ENCODE results near the gene GHR. TPM values are rescaled to one million over a fixed set of nuclear protein-coding genes. Genes with fewer than 3 reads are reported as not detected.

Gene GHR
- polyA plus RNA-seq, 1 donor (not counting 4 experiments of a cell fraction or from before 2014, with no cell fraction given): 1.8 TPM

DNA sequence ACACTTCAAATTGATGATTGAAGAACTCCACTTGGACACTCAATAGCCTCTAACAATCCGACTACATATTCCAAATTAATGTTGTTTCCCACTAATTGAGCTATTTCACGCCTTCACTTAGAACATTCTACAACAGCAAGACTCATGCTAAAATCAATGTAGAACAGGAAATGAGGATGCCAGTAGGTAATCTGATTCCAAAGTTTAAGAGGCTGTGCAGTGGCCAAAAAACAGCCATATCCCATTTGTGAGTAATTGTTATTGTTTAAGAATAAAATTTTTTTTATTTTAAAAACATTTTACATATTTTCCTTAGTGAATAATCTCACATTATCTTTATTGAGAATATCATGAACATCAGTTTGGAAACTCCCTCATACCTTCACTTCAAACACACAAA, 35.7 kb upstream of the GHR start:
- Histone ChIP-seq H3K4me2 (ENCODE audit: control insufficient read depth, extremely low read depth, insufficient read depth, low read depth, low read length) (no peak overlapping the region), H3K9ac (ENCODE audit: control insufficient read depth, extremely low read depth, insufficient read depth, low read length) (no peak overlapping the region), H3K4me3 (ENCODE audit: control insufficient read depth in 2 of 3, extremely low read depth in 1 of 3, insufficient read depth in 2 of 3, low read depth in 1 of 3, low read length in 3 of 3) (no peak overlapping the region), H3K4me1 (ENCODE audit: control insufficient read depth, extremely low read depth, insufficient read depth, low read length) (no peaks in the 10 kb centered on the region), H2AFZ (ENCODE audit: control insufficient read depth, low read length) (no peak overlapping the region), H3K9me3 (ENCODE audit: control insufficient read depth, low read depth, low read length) (no peaks in the 10 kb centered on the region), H3K27me3 (ENCODE audit: control insufficient read depth, extremely low read depth, insufficient read depth, low read length) (no peaks in the 10 kb centered on the region), H3K27ac (ENCODE audit: control insufficient read depth, insufficient read depth, low read length) (no peak overlapping the region), H3K36me3 (ENCODE audit: control insufficient read depth in 2 of 2, extremely low read depth in 1 of 2, insufficient read depth in 2 of 2, low read length in 2 of 2) (no peaks in the 10 kb centered on the region), H3K9me1 (ENCODE audit: control insufficient read depth, extremely low read depth, insufficient read depth, low read length) (no peaks in the 10 kb centered on the region), H3K79me2 (ENCODE audit: control insufficient read depth, insufficient read depth, low read length) (no peaks in the 10 kb centered on the region), H4K20me1 (ENCODE audit: control insufficient read depth, extremely low read depth, insufficient read depth, low read length) (no peaks in the 10 kb centered on the region)
- dilution Hi-C loops (cut with MboI; ENCODE audit: extremely low pct_ligation_motif_present, low sequenced_read_pairs): no loop called here
- FAIRE-seq (no peak), DNase-seq (ENCODE audit: low read depth, low spot score) (no peak)
- TF ChIP-seq EZH2 (IDR thresholded peaks at IDR 0.05; ENCODE audit: low read length): no peak

DNA sequence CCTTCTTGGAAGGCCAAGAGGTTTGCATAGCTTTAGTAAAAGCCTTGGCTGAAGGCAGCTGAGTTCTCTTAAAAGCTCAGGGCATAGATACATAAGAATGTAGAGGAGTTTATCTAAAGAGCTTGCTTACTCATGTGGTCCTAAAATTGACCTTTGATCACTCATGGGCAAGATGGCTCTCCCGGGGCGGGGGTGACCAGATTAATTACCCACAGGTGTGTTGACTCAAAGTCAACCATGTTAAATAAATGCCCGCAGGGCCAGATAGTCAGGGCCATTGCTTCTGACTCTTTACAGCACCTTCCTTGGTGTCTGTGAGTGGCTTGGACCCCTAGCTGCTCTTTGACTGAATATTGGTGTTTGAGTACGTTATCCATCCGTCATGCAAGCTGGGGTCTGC, 33.1 kb upstream of the GHR start:
- Histone ChIP-seq H3K4me2 (ENCODE audit: control insufficient read depth, extremely low read depth, insufficient read depth, low read depth, low read length) (no peak overlapping the region), H3K4me3 (ENCODE audit: control insufficient read depth in 2 of 3, extremely low read depth in 1 of 3, insufficient read depth in 2 of 3, low read depth in 1 of 3, low read length in 3 of 3) (no peak overlapping the region), H3K9ac (ENCODE audit: control insufficient read depth, extremely low read depth, insufficient read depth, low read length) (no peak overlapping the region), H2AFZ (ENCODE audit: control insufficient read depth, low read length) (no peak overlapping the region), H3K9me1 (ENCODE audit: control insufficient read depth, extremely low read depth, insufficient read depth, low read length) (no peaks in the 10 kb centered on the region), H3K27ac (ENCODE audit: control insufficient read depth, insufficient read depth, low read length) (no peak overlapping the region), H3K36me3 (ENCODE audit: control insufficient read depth in 2 of 2, extremely low read depth in 1 of 2, insufficient read depth in 2 of 2, low read length in 2 of 2) (no peaks in the 10 kb centered on the region), H4K20me1 (ENCODE audit: control insufficient read depth, extremely low read depth, insufficient read depth, low read length) (no peaks in the 10 kb centered on the region), H3K27me3 (ENCODE audit: control insufficient read depth, extremely low read depth, insufficient read depth, low read length) (no peaks in the 10 kb centered on the region), H3K79me2 (ENCODE audit: control insufficient read depth, insufficient read depth, low read length) (no peaks in the 10 kb centered on the region), H3K4me1 (ENCODE audit: control insufficient read depth, extremely low read depth, insufficient read depth, low read length) (no peaks in the 10 kb centered on the region), H3K9me3 (ENCODE audit: control insufficient read depth, low read depth, low read length) (no peaks in the 10 kb centered on the region)
- TF ChIP-seq EZH2 (IDR thresholded peaks at IDR 0.05; ENCODE audit: low read length): no peak
- TF ChIP-seq, protein P1, sequence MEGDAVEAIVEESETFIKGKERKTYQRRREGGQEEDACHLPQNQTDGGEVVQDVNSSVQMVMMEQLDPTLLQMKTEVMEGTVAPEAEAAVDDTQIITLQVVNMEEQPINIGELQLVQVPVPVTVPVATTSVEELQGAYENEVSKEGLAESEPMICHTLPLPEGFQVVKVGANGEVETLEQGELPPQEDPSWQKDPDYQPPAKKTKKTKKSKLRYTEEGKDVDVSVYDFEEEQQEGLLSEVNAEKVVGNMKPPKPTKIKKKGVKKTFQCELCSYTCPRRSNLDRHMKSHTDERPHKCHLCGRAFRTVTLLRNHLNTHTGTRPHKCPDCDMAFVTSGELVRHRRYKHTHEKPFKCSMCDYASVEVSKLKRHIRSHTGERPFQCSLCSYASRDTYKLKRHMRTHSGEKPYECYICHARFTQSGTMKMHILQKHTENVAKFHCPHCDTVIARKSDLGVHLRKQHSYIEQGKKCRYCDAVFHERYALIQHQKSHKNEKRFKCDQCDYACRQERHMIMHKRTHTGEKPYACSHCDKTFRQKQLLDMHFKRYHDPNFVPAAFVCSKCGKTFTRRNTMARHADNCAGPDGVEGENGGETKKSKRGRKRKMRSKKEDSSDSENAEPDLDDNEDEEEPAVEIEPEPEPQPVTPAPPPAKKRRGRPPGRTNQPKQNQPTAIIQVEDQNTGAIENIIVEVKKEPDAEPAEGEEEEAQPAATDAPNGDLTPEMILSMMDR (optimal IDR thresholded peaks at IDR 0.05 in 1 of 3, IDR thresholded peaks at IDR 0.05 in 1 of 3, conservative IDR thresholded peaks at IDR 0.05 in 1 of 3; ENCODE audit: extremely low read depth in 1 of 3, insufficient read depth in 2 of 3, low read length in 3 of 3): no peak
- dilution Hi-C loops (cut with MboI; ENCODE audit: extremely low pct_ligation_motif_present, low sequenced_read_pairs): no loop called here
- DNase-seq (ENCODE audit: low read depth, low spot score): no peak
- FAIRE-seq: no peak

DNA sequence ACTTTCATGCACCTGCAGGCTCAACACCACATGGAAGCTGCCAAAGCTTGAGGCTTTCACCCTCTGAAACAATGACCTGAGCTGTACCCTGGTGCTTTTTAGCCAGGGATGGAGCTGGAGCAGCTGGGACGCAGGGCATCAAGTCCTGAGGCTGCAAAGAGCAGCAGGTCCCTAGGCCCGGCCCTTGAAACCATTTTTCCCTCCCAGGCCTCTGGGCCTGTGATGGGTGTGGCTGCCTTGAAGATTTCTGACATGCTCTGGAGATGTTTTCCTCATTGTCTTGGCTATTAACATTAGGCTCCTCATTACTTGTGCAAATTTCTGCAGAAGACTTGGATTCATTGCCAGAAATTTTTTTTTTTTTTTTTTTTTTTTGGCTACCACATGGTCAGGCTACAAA, 30.3 kb upstream of the GHR start:
- no peaks in the 10 kb centered on the region for H3K9me3 ChIP-seq (ENCODE audit: control insufficient read depth, low read depth, low read length)
- dilution Hi-C loops (cut with MboI; ENCODE audit: extremely low pct_ligation_motif_present, low sequenced_read_pairs): no loop called here
- no peak overlapping the region for H3K4me3 ChIP-seq (ENCODE audit: control insufficient read depth in 2 of 3, extremely low read depth in 1 of 3, insufficient read depth in 2 of 3, low read depth in 1 of 3, low read length in 3 of 3)

More for the DNA sequence above, 30.3 kb upstream of the GHR start:
- FAIRE-seq (no peak), DNase-seq (ENCODE audit: low read depth, low spot score) (no peak)
- no peak overlapping the region for H3K4me2 ChIP-seq (ENCODE audit: control insufficient read depth, extremely low read depth, insufficient read depth, low read depth, low read length)
- no peaks in the 10 kb centered on the region for H3K27me3 ChIP-seq (ENCODE audit: control insufficient read depth, extremely low read depth, insufficient read depth, low read length)
- H2AFZ ChIP-seq (ENCODE audit: control insufficient read depth, low read length): no peak overlapping the region
- H3K79me2 ChIP-seq (ENCODE audit: control insufficient read depth, insufficient read depth, low read length): no peaks in the 10 kb centered on the region
- H3K4me1 ChIP-seq (ENCODE audit: control insufficient read depth, extremely low read depth, insufficient read depth, low read length): no peaks in the 10 kb centered on the region
- H4K20me1 ChIP-seq (ENCODE audit: control insufficient read depth, extremely low read depth, insufficient read depth, low read length): no peaks in the 10 kb centered on the region
- TF ChIP-seq, protein P1 (optimal IDR thresholded peaks at IDR 0.05 in 1 of 3, IDR thresholded peaks at IDR 0.05 in 1 of 3, conservative IDR thresholded peaks at IDR 0.05 in 1 of 3; ENCODE audit: extremely low read depth in 1 of 3, insufficient read depth in 2 of 3, low read length in 3 of 3): no peak
- TF ChIP-seq EZH2 (IDR thresholded peaks at IDR 0.05; ENCODE audit: low read length): no peak
- no peak overlapping the region for H3K9ac ChIP-seq (ENCODE audit: control insufficient read depth, extremely low read depth, insufficient read depth, low read length)
- no peak overlapping the region for H3K27ac ChIP-seq (ENCODE audit: control insufficient read depth, insufficient read depth, low read length)
- H3K36me3 ChIP-seq (ENCODE audit: control insufficient read depth in 2 of 2, extremely low read depth in 1 of 2, insufficient read depth in 2 of 2, low read length in 2 of 2): no peaks in the 10 kb centered on the region
- H3K9me1 ChIP-seq (ENCODE audit: control insufficient read depth, extremely low read depth, insufficient read depth, low read length): no peaks in the 10 kb centered on the region
